IMR-90 (cell line): Measurements from ENCODE around the gene MT3. TPM values are rescaled to one million over a fixed set of nuclear protein-coding genes. Genes with fewer than 3 reads are reported as not detected.

Source experiments
- ATAC-seq: fragments of 200-7000 bp; cut with Tn5 transposase; 2 replicates; pipeline ENCODE4 v1.9.1; 2020; ENCODE audit warnings: low read depth, mild to moderate bottlenecking, moderate library complexity
- BruUV-seq: library from RNA; stranded (reverse); fragments of 400-500 nt; replicated peaks from 2 replicates; lab custom pipeline; 2021; lab: Mats Ljungman, UMichigan
- CTCF ChIA-PET: fragments of 300-600 bp; formaldehyde crosslinking; extraction: SDS; loops from one replicate; lab custom pipeline; 2021; ENCODE audit warnings: antibody characterized with exemption; lab: Yijun Ruan, JAX
- POLR2A ChIA-PET: fragments of 300-600 bp; sonication (Branson Sonifier 250); formaldehyde crosslinking; loops from one replicate; lab custom pipeline; 2022; ENCODE audit warnings: antibody characterized with exemption; ENCODE audit not compliant: unreplicated experiment; lab: Charles Lee
- DNase-seq: peaks from one replicate; pipeline ENCODE4 v3.0.0; 2013
- H2AFZ ChIP-seq: replicated peaks from 2 replicates; pipeline ENCODE3; 2013; ENCODE audit warnings: low read length, mild to moderate bottlenecking; ENCODE audit not compliant: poor library complexity
- H2AK5ac ChIP-seq: 2 replicates; pipeline ENCODE4 v1.6.1; 2013; ENCODE audit warnings: low read depth, low read length, inconsistent platforms
- H2AK9ac ChIP-seq: replicated peaks from 2 replicates; pipeline ENCODE3; 2013; ENCODE audit warnings: mild to moderate bottlenecking, low read depth, low read length, moderate library complexity; ENCODE audit not compliant: poor library complexity
- H2BK120ac ChIP-seq: 2 replicates; pipeline ENCODE4 v1.6.1; 2013; ENCODE audit warnings: low read depth, low read length, inconsistent platforms
- H2BK15ac ChIP-seq: 3 replicates; pipeline ENCODE4 v1.6.1; 2013; ENCODE audit warnings: low read depth, low read length, inconsistent platforms
- H2BK20ac ChIP-seq: 2 replicates; pipeline ENCODE4 v1.6.1; 2013; ENCODE audit warnings: low read depth, mild to moderate bottlenecking, inconsistent platforms, low read length, moderate library complexity
- H2BK5ac ChIP-seq: 2 replicates; pipeline ENCODE4 v1.6.1; 2013; ENCODE audit warnings: mild to moderate bottlenecking, low read depth, low read length, inconsistent platforms; ENCODE audit not compliant: poor library complexity, severe bottlenecking
- H3K14ac ChIP-seq: replicated peaks from 2 replicates; pipeline ENCODE4 v1.6.1; 2013; ENCODE audit warnings: low read depth, low read length, inconsistent platforms
- H3K18ac ChIP-seq: 2 replicates; pipeline ENCODE4 v1.6.1; 2013; ENCODE audit warnings: low read depth, low read length, control low read depth
- H3K23ac ChIP-seq: 2 replicates; pipeline ENCODE4 v1.6.1; 2013; ENCODE audit warnings: low read depth, low read length, inconsistent platforms
- H3K27ac ChIP-seq: 2 replicates; pipeline ENCODE4 v1.5.1; 2013; ENCODE audit warnings: mild to moderate bottlenecking, control low read depth, low read length; ENCODE audit not compliant: insufficient read depth
- H3K27me3 ChIP-seq: 2 replicates; pipeline ENCODE4 v1.6.1; 2013; ENCODE audit warnings: low read length; ENCODE audit not compliant: control insufficient read depth, insufficient read depth
- H3K36me3 ChIP-seq: 2 replicates; pipeline ENCODE4 v1.6.1; 2013; ENCODE audit warnings: low read length, mixed read lengths; ENCODE audit not compliant: control insufficient read depth, insufficient read depth
- H3K4ac ChIP-seq: 2 replicates; pipeline ENCODE4 v1.6.1; 2013; ENCODE audit warnings: low read depth, low read length, inconsistent platforms
- H3K4me1 ChIP-seq: 2 replicates; pipeline ENCODE4 v1.6.1; 2013; ENCODE audit warnings: low read length, mixed read lengths; ENCODE audit not compliant: control insufficient read depth, insufficient read depth
- H3K4me2 ChIP-seq: 2 replicates; pipeline ENCODE4 v1.6.1; 2013; ENCODE audit warnings: low read depth, mild to moderate bottlenecking, control low read depth, low read length, moderate library complexity
- H3K4me3 ChIP-seq: 2 replicates; pipeline ENCODE4 v1.5.1; 2013; ENCODE audit warnings: low read depth, mild to moderate bottlenecking, control low read depth, low read length, moderate library complexity; ENCODE audit not compliant: insufficient read depth
- H3K56ac ChIP-seq: 2 replicates; pipeline ENCODE4 v1.6.1; 2013; ENCODE audit warnings: low read length, inconsistent platforms; ENCODE audit not compliant: insufficient read depth; ENCODE audit errors: extremely low read depth
- H3K79me1 ChIP-seq, 2 experiments: 2 replicates each; pipeline ENCODE4 v1.6.1; 2013; ENCODE audit warnings: low read length in 2 of 2, inconsistent platforms in 1 of 2, low read depth in 1 of 2
- H3K9ac ChIP-seq: 2 replicates; pipeline ENCODE4 v1.6.1; 2013; ENCODE audit warnings: low read depth, low read length, control low read depth
- H3K9me1 ChIP-seq: 2 replicates; pipeline ENCODE4 v1.6.1; 2013; ENCODE audit warnings: low read length, inconsistent platforms; ENCODE audit not compliant: insufficient read depth
- H3K9me3 ChIP-seq: 2 replicates; pipeline ENCODE4 v1.6.1; 2013; ENCODE audit warnings: low read length; ENCODE audit not compliant: control insufficient read depth, insufficient read depth
- H4K20me1 ChIP-seq: 2 replicates; pipeline ENCODE4 v1.6.1; 2013; ENCODE audit warnings: low read length, inconsistent platforms; ENCODE audit not compliant: insufficient read depth
- H4K5ac ChIP-seq: 2 replicates; pipeline ENCODE4 v1.6.1; 2013; ENCODE audit warnings: mild to moderate bottlenecking, low read depth, low read length, control low read depth
- H4K8ac ChIP-seq, 2 experiments: 2 replicates each; pipeline ENCODE4 v1.6.1; 2013; ENCODE audit warnings: low read depth in 2 of 2, low read length in 2 of 2, control low read depth in 1 of 2, inconsistent platforms in 1 of 2
- H4K91ac ChIP-seq: 2 replicates; pipeline ENCODE4 v1.6.1; 2013; ENCODE audit warnings: low read depth, low read length, inconsistent platforms; ENCODE audit not compliant: insufficient read depth
- BHLHE40 ChIP-seq: fragments of 150-350 bp; IDR thresholded peaks from 2 replicates; pipeline ENCODE4 v1.6.1; 2016; ENCODE audit warnings: mild to moderate bottlenecking, low read depth, low read length
- CEBPB ChIP-seq: IDR thresholded peaks from 2 replicates; pipeline ENCODE4 v1.6.1; 2012; ENCODE audit warnings: low read depth, low read length, improper control_type of control experiment
- CHD1 ChIP-seq: IDR thresholded peaks from 2 replicates; pipeline ENCODE4 v1.6.1; 2012; ENCODE audit warnings: low read depth, low read length, improper control_type of control experiment
- CTCF ChIP-seq: conservative IDR thresholded peaks from 2 replicates; pipeline ENCODE4 v1.5.1; 2012; ENCODE audit warnings: mild to moderate bottlenecking, low read depth, low read length, improper control_type of control experiment
- FOS ChIP-seq: fragments of 150-350 bp; IDR thresholded peaks from 2 replicates; pipeline ENCODE4 v1.6.1; 2016; ENCODE audit warnings: low read depth, low read length
- MAFK ChIP-seq: IDR thresholded peaks from 2 replicates; pipeline ENCODE4 v1.6.1; 2012; ENCODE audit warnings: low read depth, low read length, improper control_type of control experiment
- MAZ ChIP-seq: IDR thresholded peaks from 2 replicates; pipeline ENCODE4 v1.6.1; 2012; ENCODE audit warnings: low read depth, mild to moderate bottlenecking, low read length, improper control_type of control experiment, moderate library complexity, borderline replicate concordance
- MXI1 ChIP-seq: IDR thresholded peaks from 2 replicates; pipeline ENCODE4 v1.6.1; 2012; ENCODE audit warnings: low read depth, mild to moderate bottlenecking, low read length, moderate library complexity, borderline replicate concordance
- NFE2L2 ChIP-seq: fragments of 150-350 bp; IDR thresholded peaks from 2 replicates; pipeline ENCODE4 v1.6.1; 2016; ENCODE audit warnings: low read depth, mild to moderate bottlenecking, low read length
- POLR2A ChIP-seq: IDR thresholded peaks from 2 replicates; pipeline ENCODE4 v1.6.1; 2012; ENCODE audit warnings: mild to moderate bottlenecking, low read depth, low read length
- RAD21 ChIP-seq: IDR thresholded peaks from 2 replicates; pipeline ENCODE4 v1.6.1; 2012; ENCODE audit warnings: low read length, improper control_type of control experiment
- RCOR1 ChIP-seq: IDR thresholded peaks from 2 replicates; pipeline ENCODE4 v1.6.1; 2012; ENCODE audit warnings: mild to moderate bottlenecking, low read length, improper control_type of control experiment; ENCODE audit not compliant: insufficient replicate concordance
- RFX5 ChIP-seq: IDR thresholded peaks from 2 replicates; pipeline ENCODE4 v1.8.0; 2012; ENCODE audit warnings: low read depth, mild to moderate bottlenecking, low read length, moderate library complexity
- SMC3 ChIP-seq: fragments of 150-350 bp; IDR thresholded peaks from 2 replicates; pipeline ENCODE4 v1.6.1; 2016; ENCODE audit warnings: low read depth, mild to moderate bottlenecking, antibody characterized with exemption, low read length, moderate library complexity
- USF2 ChIP-seq: fragments of 150-350 bp; IDR thresholded peaks from 2 replicates; pipeline ENCODE4 v1.6.1; 2017; ENCODE audit warnings: mild to moderate bottlenecking, antibody characterized with exemption, low read length, low read depth
- WGBS, 2 experiments: methylation state at CpG; one replicate each; pipeline versions ENCODE4 v1.1.5 to v1.1.7; 2013; ENCODE audit warnings: missing lambda C conversion rate in 2 of 2; ENCODE audit not compliant: insufficient read length in 1 of 2; ENCODE audit errors: extremely low coverage in 2 of 2; 5-methylcytosine and 5-hydroxymethylcytosine counted together
- dilution Hi-C: fragments of 300-500 bp; cut with HindIII; formaldehyde crosslinking; loops from one replicate; pipeline ENCODE4 v1.14.3; 2018; ENCODE audit warnings: low sequenced_read_pairs; ENCODE audit not compliant: unreplicated experiment
- in situ Hi-C: fragments of 300-500 bp; cut with MboI; formaldehyde crosslinking; loops from 3 replicates; pipeline ENCODE4 v1.14.3; 2019; ENCODE audit warnings: low sequenced_read_pairs, inconsistent platforms, mixed read lengths
- intact Hi-C: fragments of 100-400 bp; cut with micrococcal nuclease; formaldehyde crosslinking; loops from 2 replicates; pipeline ENCODE4 v1.10.0; 2022
- polyA plus RNA-seq, 3 experiments: library from polyadenylated mRNA; depleted of rRNA; stranded (reverse); fragments of >200 nt; gene quantifications; 2 replicates each; pipeline ENCODE4 v1.2.3, GENCODE V29; 2012; ENCODE audit warnings: low replicate concordance in 1 of 3
- total RNA-seq: library from RNA; depleted of rRNA; stranded (reverse); fragments of >200 nt; gene quantifications from 2 replicates; pipeline ENCODE4 v1.2.3, GENCODE V29; 2012

MT3 gene
- total and polyA plus RNA-seq, 2 of the 4 experiments (the other 2 are of a cell fraction), result 0.62 TPM; not detected in 1

- intact Hi-C loops, result no loop called here
- H3K36me3 ChIP-seq, result no peaks in the 10 kb centered on the region
- H4K5ac ChIP-seq, result no peak overlapping the region
- no peak overlapping the region for H3K27ac ChIP-seq
- no peak overlapping the region for H4K91ac ChIP-seq
- no TSS peak for BruUV-seq
- no peak overlapping the region for H3K23ac ChIP-seq
- H3K56ac ChIP-seq, result no peak overlapping the region
- H3K14ac ChIP-seq, result no peak overlapping the region
- H2AFZ ChIP-seq, result no peak overlapping the region
- TF ChIP-seq RAD21 (no peak), RCOR1 (no peak), BHLHE40 (no peak), CHD1 (no peak), SMC3 (no peak), CEBPB (no peak), FOS (no peak), POLR2A (no peak), NFE2L2 (no peak), RFX5 (no peak), MAZ (no peak), CTCF (no peak), MAFK (no peak), MXI1 (no peak), USF2 (no peak)
- H3K18ac ChIP-seq, result no peak overlapping the region
- no peak overlapping the region for H2AK5ac ChIP-seq
- no peak overlapping the region for H2BK20ac ChIP-seq
- H2BK120ac ChIP-seq, result no peak overlapping the region
- ChIA-PET CTCF (interaction anchor here (1.7 kb wide), 1 partner anchor 20 kb away, joined by 3 read pairs; no protein-coding TSS in a partner anchor), POLR2A (no interaction called here)
- no peak overlapping the region for H2AK9ac ChIP-seq
- no peak overlapping the region for H4K8ac ChIP-seq
- no peak overlapping the region for H3K4me2 ChIP-seq
- no peaks in the 10 kb centered on the region for H3K4me1 ChIP-seq
- H3K4me3 ChIP-seq, result no peak overlapping the region
- no peak overlapping the region for H3K4ac ChIP-seq
- ATAC-seq, result no peak
- no peaks in the 10 kb centered on the region for H3K79me1 ChIP-seq
- H4K20me1 ChIP-seq, result no peaks in the 10 kb centered on the region
- dilution Hi-C loops, result no loop called here
- H2BK15ac ChIP-seq, result no peak overlapping the region
- 100% methylated on average over 2 of the region's 6 CpGs; no CpG with 5 or more reads in 1 of the 2 experiments for WGBS, 2 experiments
- H3K9ac ChIP-seq, result no peak overlapping the region
- no peak overlapping the region for H2BK5ac ChIP-seq
- in situ Hi-C loops, result no loop called here
- H3K9me3 ChIP-seq, result no peaks in the 10 kb centered on the region
- DNase-seq, result no peak
- no peaks in the 10 kb centered on the region for H3K9me1 ChIP-seq
- peaks cover 32% of the 10 kb centered on the region for H3K27me3 ChIP-seq
Observed at GRCh38 chr16:56580391-56581048, 8.8 kb upstream of the MT3 start.
